HL-60 (cell line): ENCODE data around the gene FSTL4.

Experiments
- DNase-seq, 2 experiments: peaks; one replicate each; pipeline ENCODE4 v3.0.0-alpha.2; 2010 to 2020; ENCODE audit warnings: low read depth in 1 of 2, low spot score in 1 of 2
- H3K27ac ChIP-seq: fragments of 250-450 bp; sonication (Bioruptor Pico); replicated peaks from 2 replicates; pipeline ENCODE4 v1.5.1; 2020; ENCODE audit warnings: mild to moderate bottlenecking, moderate library complexity
- H3K27me3 ChIP-seq: fragments of 250-450 bp; sonication (Bioruptor Pico); 2 replicates; pipeline ENCODE4 v1.5.1; 2021; ENCODE audit warnings: mild to moderate bottlenecking, moderate library complexity; ENCODE audit not compliant: insufficient read depth, poor library complexity, severe bottlenecking
- H3K4me3 ChIP-seq: replicated peaks from 2 replicates; pipeline ENCODE4 v1.5.1; 2011; ENCODE audit warnings: mild to moderate bottlenecking, control low read depth, low read length; ENCODE audit not compliant: insufficient read depth
- CTCF ChIP-seq: IDR thresholded peaks from one replicate; pipeline ENCODE4 v1.5.1; 2011; ENCODE audit warnings: low read length, control low read depth, inconsistent platforms; ENCODE audit not compliant: insufficient read depth
- GABPA ChIP-seq: IDR thresholded peaks from 2 replicates; pipeline ENCODE4 v1.6.1; 2012; ENCODE audit warnings: low read depth
- POLR2AphosphoS5 ChIP-seq: IDR thresholded peaks from 2 replicates; pipeline ENCODE4 v1.6.1; 2012; ENCODE audit warnings: low read depth
- SPI1 ChIP-seq: IDR thresholded peaks from 2 replicates; pipeline ENCODE4 v1.6.1; 2012; ENCODE audit warnings: low read depth, mild to moderate bottlenecking, borderline replicate concordance
- TF ChIP-seq, protein P1 (sequence below): IDR thresholded peaks from 2 replicates; pipeline ENCODE4 v1.6.1; 2012; ENCODE audit warnings: low read depth; ENCODE audit not compliant: insufficient replicate concordance

Gene FSTL4

GRCh38 chr5:133526368-133526767 is 86.0 kb downstream of the FSTL4 start:
- no peak for TF ChIP-seq GABPA
- TF ChIP-seq SPI1: no peak
- TF ChIP-seq, protein P1, sequence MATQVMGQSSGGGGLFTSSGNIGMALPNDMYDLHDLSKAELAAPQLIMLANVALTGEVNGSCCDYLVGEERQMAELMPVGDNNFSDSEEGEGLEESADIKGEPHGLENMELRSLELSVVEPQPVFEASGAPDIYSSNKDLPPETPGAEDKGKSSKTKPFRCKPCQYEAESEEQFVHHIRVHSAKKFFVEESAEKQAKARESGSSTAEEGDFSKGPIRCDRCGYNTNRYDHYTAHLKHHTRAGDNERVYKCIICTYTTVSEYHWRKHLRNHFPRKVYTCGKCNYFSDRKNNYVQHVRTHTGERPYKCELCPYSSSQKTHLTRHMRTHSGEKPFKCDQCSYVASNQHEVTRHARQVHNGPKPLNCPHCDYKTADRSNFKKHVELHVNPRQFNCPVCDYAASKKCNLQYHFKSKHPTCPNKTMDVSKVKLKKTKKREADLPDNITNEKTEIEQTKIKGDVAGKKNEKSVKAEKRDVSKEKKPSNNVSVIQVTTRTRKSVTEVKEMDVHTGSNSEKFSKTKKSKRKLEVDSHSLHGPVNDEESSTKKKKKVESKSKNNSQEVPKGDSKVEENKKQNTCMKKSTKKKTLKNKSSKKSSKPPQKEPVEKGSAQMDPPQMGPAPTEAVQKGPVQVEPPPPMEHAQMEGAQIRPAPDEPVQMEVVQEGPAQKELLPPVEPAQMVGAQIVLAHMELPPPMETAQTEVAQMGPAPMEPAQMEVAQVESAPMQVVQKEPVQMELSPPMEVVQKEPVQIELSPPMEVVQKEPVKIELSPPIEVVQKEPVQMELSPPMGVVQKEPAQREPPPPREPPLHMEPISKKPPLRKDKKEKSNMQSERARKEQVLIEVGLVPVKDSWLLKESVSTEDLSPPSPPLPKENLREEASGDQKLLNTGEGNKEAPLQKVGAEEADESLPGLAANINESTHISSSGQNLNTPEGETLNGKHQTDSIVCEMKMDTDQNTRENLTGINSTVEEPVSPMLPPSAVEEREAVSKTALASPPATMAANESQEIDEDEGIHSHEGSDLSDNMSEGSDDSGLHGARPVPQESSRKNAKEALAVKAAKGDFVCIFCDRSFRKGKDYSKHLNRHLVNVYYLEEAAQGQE: no peak
- TF ChIP-seq POLR2AphosphoS5: no peak
- no peak for TF ChIP-seq CTCF
- DNase-seq: no peak
- no peak overlapping the region for H3K4me3 ChIP-seq

DNA sequence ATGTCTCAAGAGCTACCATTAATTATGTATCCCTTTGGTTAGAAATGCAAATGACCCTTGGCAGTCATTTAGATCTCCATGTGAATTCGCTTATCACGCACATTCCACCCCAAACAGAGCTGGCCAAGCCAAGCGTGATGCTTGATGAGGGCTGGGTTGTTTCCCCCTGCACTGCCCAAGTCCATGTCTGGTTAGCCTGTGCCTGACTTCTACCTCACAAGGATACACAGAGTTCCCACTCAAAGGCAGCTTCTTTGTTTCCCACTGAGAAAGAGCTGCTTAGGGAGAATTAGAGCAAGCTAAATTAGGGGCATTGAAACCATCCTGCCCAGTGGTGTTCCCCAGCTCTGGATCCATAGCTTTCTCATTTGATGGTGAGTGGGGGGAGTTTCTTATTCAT is 87.2 kb downstream of the FSTL4 start:
- DNase-seq: no peak
- TF ChIP-seq GABPA (no peak), POLR2AphosphoS5 (no peak), CTCF (no peak), SPI1 (no peak)
- TF ChIP-seq, protein P1: no peak
- H3K4me3 ChIP-seq: no peak overlapping the region
- no peak overlapping the region for H3K27ac ChIP-seq
- no peaks in the 10 kb centered on the region for H3K27me3 ChIP-seq

More at GRCh38 chr5:133526368-133526767, 86.0 kb downstream of the FSTL4 start:
- Histone ChIP-seq H3K27me3 (no peaks in the 10 kb centered on the region), H3K27ac (no peak overlapping the region)

GRCh38 chr5:133524666-133525065 is 87.7 kb downstream of the FSTL4 start:
- Histone ChIP-seq H3K4me3 (no peak overlapping the region), H3K27ac (no peak overlapping the region), H3K27me3 (no peaks in the 10 kb centered on the region)
- DNase-seq: no peak
- TF ChIP-seq, protein P1: no peak
- TF ChIP-seq POLR2AphosphoS5 (no peak), SPI1 (no peak), GABPA (no peak), CTCF (no peak)
